ENCODE results near the gene ARHGAP6.

The ARHGAP6 gene

GRCh38 chrX:11446336-11446735, 219.4 kb downstream of the ARHGAP6 start:
- DNase-seq = no peak
- TF ChIP-seq, protein P1, sequence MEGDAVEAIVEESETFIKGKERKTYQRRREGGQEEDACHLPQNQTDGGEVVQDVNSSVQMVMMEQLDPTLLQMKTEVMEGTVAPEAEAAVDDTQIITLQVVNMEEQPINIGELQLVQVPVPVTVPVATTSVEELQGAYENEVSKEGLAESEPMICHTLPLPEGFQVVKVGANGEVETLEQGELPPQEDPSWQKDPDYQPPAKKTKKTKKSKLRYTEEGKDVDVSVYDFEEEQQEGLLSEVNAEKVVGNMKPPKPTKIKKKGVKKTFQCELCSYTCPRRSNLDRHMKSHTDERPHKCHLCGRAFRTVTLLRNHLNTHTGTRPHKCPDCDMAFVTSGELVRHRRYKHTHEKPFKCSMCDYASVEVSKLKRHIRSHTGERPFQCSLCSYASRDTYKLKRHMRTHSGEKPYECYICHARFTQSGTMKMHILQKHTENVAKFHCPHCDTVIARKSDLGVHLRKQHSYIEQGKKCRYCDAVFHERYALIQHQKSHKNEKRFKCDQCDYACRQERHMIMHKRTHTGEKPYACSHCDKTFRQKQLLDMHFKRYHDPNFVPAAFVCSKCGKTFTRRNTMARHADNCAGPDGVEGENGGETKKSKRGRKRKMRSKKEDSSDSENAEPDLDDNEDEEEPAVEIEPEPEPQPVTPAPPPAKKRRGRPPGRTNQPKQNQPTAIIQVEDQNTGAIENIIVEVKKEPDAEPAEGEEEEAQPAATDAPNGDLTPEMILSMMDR (IDR thresholded peaks at IDR 0.05) = no peak
- Histone ChIP-seq H3K4me3 (no peak overlapping the region), H3K4me1 (peaks cover 0 to 26% (median 0%) of the 10 kb centered on the region in 4 donors), H3K9me3 (no peaks in the 10 kb centered on the region), H3K27me3 (no peaks in the 10 kb centered on the region), H3K36me3 (no peaks in the 10 kb centered on the region), H3K27ac (peak overlapping the region; percentile 57 to 74)
- intact Hi-C loops (cut with DNase I; ENCODE audit: low total_unique reads) = no loop called here

DNA sequence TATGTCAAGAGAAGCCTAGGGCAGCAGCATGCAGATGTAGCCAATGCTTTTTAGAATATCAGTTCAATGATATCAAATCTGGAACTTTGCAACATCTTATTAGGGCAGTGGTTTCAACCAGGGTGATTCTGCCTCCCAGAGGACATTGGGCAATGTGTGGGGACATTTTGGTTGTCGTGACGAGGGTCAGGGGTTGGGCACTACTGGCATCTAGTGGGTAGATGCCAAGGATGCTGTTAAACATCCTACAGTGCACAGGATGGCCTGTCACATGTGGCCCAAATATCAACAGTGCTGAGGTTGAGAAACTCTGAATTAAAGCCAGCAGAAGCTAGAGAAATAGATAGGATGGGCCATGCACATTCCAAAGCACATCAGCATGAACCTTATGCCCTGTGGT, 220.2 kb downstream of the ARHGAP6 start:
- Histone ChIP-seq H3K4me1 (peaks cover 0 to 26% (median 0%) of the 10 kb centered on the region in 4 donors), H3K36me3 (no peaks in the 10 kb centered on the region), H3K27ac (peak overlapping the region; percentile 57 to 74), H3K4me3 (no peak overlapping the region), H3K9me3 (no peaks in the 10 kb centered on the region), H3K27me3 (no peaks in the 10 kb centered on the region)
- TF ChIP-seq, protein P1 (IDR thresholded peaks at IDR 0.05) = no peak
- DNase-seq = no peak
- intact Hi-C loops (cut with DNase I; ENCODE audit: low total_unique reads) = no loop called here

DNA sequence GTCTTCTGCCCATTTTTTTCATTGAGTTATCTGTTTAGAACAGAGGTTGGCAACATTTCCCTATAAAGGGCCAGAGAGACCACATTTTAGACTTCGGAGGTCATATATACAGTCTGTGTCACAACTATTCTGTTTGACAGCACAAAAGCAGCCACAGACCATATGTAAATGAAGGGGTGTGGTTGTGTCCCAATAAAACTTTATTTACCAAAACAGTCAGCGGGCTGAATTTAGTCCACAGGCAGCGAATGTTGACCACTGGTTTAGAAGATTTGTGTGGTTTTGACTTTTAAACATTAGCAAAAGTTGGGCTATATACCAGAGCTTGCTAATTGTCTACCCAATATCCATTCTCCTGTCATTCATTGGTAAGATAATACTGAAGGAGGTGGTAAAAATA, 221.7 kb downstream of the ARHGAP6 start:
- H3K4me3 ChIP-seq = no peak overlapping the region
- intact Hi-C loops (cut with DNase I; ENCODE audit: low total_unique reads) = no loop called here
- TF ChIP-seq, protein P1 (IDR thresholded peaks at IDR 0.05) = no peak
- H3K27me3 ChIP-seq = no peaks in the 10 kb centered on the region
- H3K4me1 ChIP-seq = peaks cover 0 to 38% (median 0%) of the 10 kb centered on the region in 4 donors
- no peaks in the 10 kb centered on the region for H3K36me3 ChIP-seq
- peak overlapping the region; percentile 22 to 74 for H3K27ac ChIP-seq
- DNase-seq = no peak
- H3K9me3 ChIP-seq = no peaks in the 10 kb centered on the region

GRCh38 chrX:11439846-11440245, 225.9 kb downstream of the ARHGAP6 start:
- TF ChIP-seq, protein P1 (IDR thresholded peaks at IDR 0.05) = no peak
- Histone ChIP-seq H3K27ac (peak overlapping the region; percentile 33 to 63), H3K9me3 (no peaks in the 10 kb centered on the region), H3K27me3 (no peaks in the 10 kb centered on the region), H3K4me1 (peaks cover 0 to 35% (median 0%) of the 10 kb centered on the region in 4 donors), H3K4me3 (no peak overlapping the region), H3K36me3 (no peaks in the 10 kb centered on the region)
- DNase-seq = no peak
- intact Hi-C loops (cut with DNase I; ENCODE audit: low total_unique reads) = no loop called here

DNA sequence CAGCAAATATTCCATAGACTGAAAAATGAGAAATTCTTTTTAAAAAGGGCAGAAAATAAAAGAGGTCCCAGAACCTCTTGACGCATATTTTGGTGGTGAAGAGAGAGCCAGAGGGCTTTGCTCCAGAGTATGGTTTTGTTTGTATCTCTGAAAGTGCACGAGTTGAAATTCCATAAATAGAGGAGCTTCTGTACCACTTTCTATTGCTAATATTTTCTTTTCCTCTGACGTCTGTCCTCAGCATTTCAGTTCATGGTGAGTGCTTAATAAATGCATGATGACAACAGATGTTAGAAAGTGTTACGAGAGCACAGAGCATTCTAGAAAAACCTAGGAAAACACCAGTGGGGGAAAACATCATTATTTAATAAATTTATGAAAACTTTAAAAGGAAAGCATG, 227.0 kb downstream of the ARHGAP6 start:
- H3K36me3 ChIP-seq = no peaks in the 10 kb centered on the region
- H3K4me1 ChIP-seq = peaks cover 0 to 31% (median 0%) of the 10 kb centered on the region in 4 donors
- intact Hi-C loops (cut with DNase I; ENCODE audit: low total_unique reads) = no loop called here
- no peak for DNase-seq
- H3K9me3 ChIP-seq = no peaks in the 10 kb centered on the region
- no peak overlapping the region for H3K4me3 ChIP-seq
- H3K27me3 ChIP-seq = no peaks in the 10 kb centered on the region
- H3K27ac ChIP-seq = peak overlapping the region; percentile 63 to 65
- TF ChIP-seq, protein P1 (IDR thresholded peaks at IDR 0.05) = no peak

GRCh38 chrX:11438380-11438723, 227.4 kb downstream of the ARHGAP6 start:
- peaks cover 0 to 31% (median 0%) of the 10 kb centered on the region in 4 donors for H3K4me1 ChIP-seq
- intact Hi-C loops (cut with DNase I; ENCODE audit: low total_unique reads) = no loop called here
- TF ChIP-seq, protein P1 (IDR thresholded peaks at IDR 0.05) = no peak
- peak overlapping the region; percentile 63 to 65 for H3K27ac ChIP-seq
- H3K27me3 ChIP-seq = no peaks in the 10 kb centered on the region
- no peak for DNase-seq
- H3K4me3 ChIP-seq = no peak overlapping the region
- no peaks in the 10 kb centered on the region for H3K36me3 ChIP-seq
- no peaks in the 10 kb centered on the region for H3K9me3 ChIP-seq
